Stomach (tissue), 9 donors: ENCODE results near the gene ZBTB44. TPM values are rescaled to one million over a fixed set of nuclear protein-coding genes. Genes with fewer than 3 reads are reported as not detected.

Source experiments
- DNase-seq, 2 donors: peaks; one replicate each; pipeline versions ENCODE4 v3.0.0 to v3.0.0-alpha.2; 2013 to 2019
- H3K27ac ChIP-seq, 5 donors: fragments of 200-600 bp in 4 of 5; sonication (generic) in 4 of 5; one replicate each; pipeline ENCODE4 v1.5.1; 2013 to 2019; ENCODE audit warnings: mild to moderate bottlenecking in 1 of 5, moderate library complexity in 1 of 5
- H3K27me3 ChIP-seq, 3 donors: fragments of 200-600 bp; sonication (generic); one replicate each; pipeline ENCODE4 v1.5.1; 2017 to 2019; ENCODE audit warnings: mixed run types in 1 of 3
- H3K36me3 ChIP-seq, 4 donors: fragments of 200-600 bp; sonication (generic); 1 replicate in 3 of 4; 2 replicates in 1 of 4; pipeline ENCODE4 v1.5.1; 2016 to 2019
- H3K4me1 ChIP-seq, 4 donors: fragments of 200-600 bp; sonication (generic); one replicate each; pipeline ENCODE4 v1.5.1; 2016 to 2019
- H3K4me3 ChIP-seq, 4 donors: fragments of 200-600 bp; sonication (generic) in 3 of 4; one replicate each; pipeline ENCODE4 v1.5.1; 2016 to 2019; ENCODE audit warnings: mild to moderate bottlenecking in 1 of 4
- H3K9me3 ChIP-seq, 4 donors: fragments of 200-600 bp; sonication (generic); one replicate each; pipeline ENCODE4 v1.5.1; 2016 to 2019
- EP300 ChIP-seq: sonication (generic); formaldehyde crosslinking; IDR thresholded peaks from one replicate; pipeline ENCODE4 v1.6.1; 2017; ENCODE audit warnings: antibody characterized with exemption
- POLR2A ChIP-seq, 4 donors: fragments of 450-650 bp; IDR thresholded peaks; one replicate each; pipeline ENCODE4 v1.6.1; 2016; ENCODE audit warnings: antibody characterized with exemption in 4 of 4, control low read depth in 2 of 4, mild to moderate bottlenecking in 1 of 4, moderate library complexity in 1 of 4
- POLR2AphosphoS5 ChIP-seq, 3 donors: sonication (generic); formaldehyde crosslinking; IDR thresholded peaks; one replicate each; pipeline ENCODE4 v1.6.1; 2016; ENCODE audit warnings: antibody characterized with exemption in 3 of 3
- WGBS, 5 donors: extraction: QIAGEN DNeasy Blood & Tissue Kit in 3 of 5; methylation state at CpG; one replicate each; pipeline versions ENCODE4 v1.1.5 to v1.1.7; 2013 to 2018; 5-methylcytosine and 5-hydroxymethylcytosine counted together
- intact Hi-C: fragments of 100-400 bp; cut with DNase I; formaldehyde crosslinking; loops from one replicate; pipeline ENCODE4 v1.15.1; 2023; ENCODE audit warnings: low total_unique reads
- polyA plus RNA-seq, 3 donors: library from polyadenylated mRNA; stranded (reverse); fragments of 200-250 nt; gene quantifications; one replicate each; pipeline ENCODE4 v1.2.3, GENCODE V29; 2013
- total RNA-seq, 5 donors: library from RNA; depleted of rRNA; stranded (reverse); fragments of >200 nt; gene quantifications; one replicate each; pipeline versions ENCODE4 v1.1.0 to v1.2.3, GENCODE V29; 2014 to 2016
- TF ChIP-seq, protein P1 (sequence below), 7 experiments: fragments of 450-650 bp in 4 of 7; fragments of 200-600 bp in 3 of 7; sonication (generic) in 3 of 7; IDR thresholded peaks; one replicate each; pipeline ENCODE4 v1.5.1; 2016 to 2019; ENCODE audit warnings: antibody characterized with exemption in 7 of 7, control low read depth in 2 of 7, mild to moderate bottlenecking in 1 of 7
- donor health status: healthy with polysubstance abuse.
- donor health status: Bipolar disorder and iron deficiency.
- donor health status: healthy.

The ZBTB44 gene
- total and polyA plus RNA-seq, 8 donors = 8.4 to 123 (median 35.9) TPM

DNA sequence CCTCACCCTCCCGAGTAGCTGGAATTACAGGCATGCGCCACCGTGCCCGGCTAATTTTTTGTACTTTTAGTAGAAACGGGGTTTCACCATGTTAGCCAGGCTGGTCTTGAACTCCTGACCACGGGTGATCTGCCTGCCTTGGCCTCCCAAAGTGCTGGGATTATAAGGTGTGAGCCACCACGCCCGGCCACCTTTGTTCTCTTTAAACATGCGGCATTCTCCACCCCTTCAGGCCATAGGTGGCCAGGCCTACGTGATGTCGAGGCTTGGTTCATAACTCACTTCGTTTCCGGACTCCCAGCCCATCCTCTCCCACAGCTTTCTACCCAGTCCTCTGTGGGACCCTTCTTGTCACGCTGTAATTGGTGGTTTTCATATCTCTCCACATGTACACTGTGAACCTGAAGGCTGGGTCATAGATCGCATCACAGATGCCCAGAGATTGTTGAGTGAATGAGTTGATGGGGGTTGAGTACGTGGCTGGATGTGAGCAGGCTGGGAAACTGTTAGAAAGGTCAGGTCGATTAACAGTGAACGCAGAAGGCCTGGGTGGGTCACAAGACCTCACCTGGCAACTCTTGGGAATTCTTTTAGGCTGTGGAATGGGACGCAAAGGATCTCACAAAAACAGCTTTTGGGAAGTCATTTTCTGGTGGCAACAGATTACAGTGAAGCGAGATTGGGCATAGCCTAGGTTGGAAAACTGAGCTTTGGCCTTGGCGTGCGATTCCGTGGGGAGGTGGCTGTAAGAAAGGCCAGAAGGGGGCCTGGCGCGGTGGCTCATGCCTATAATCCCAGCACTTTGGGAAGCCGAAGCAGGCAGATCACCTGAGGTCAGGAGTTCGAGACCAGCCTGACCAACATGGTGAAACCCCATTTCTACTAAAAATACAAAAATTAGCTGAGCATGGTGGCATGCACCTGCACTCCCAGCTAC is 110.7 kb downstream of the ZBTB44 start:
- intact Hi-C loops = loop anchor here (10.0 kb wide), 1 partner anchor 221 kb away; the partner anchor contains the start of gene ADAMTS8
- no peak for DNase-seq
- Histone ChIP-seq H3K9me3 (no peaks in the 10 kb centered on the region), H3K27ac (no peak overlapping the region), H3K36me3 (peaks cover 10 to 80% (median 66%) of the 10 kb centered on the region in 4 donors), H3K4me1 (peaks cover 0 to 4% (median 0%) of the 10 kb centered on the region in 4 donors), H3K4me3 (no peak overlapping the region), H3K27me3 (no peaks in the 10 kb centered on the region)
- 86 to 94% (median 93%) methylated on average over 27 of the region's 27 CpGs for WGBS, 5 donors
- no peak for TF ChIP-seq EP300
- TF ChIP-seq POLR2AphosphoS5 (IDR thresholded peaks at IDR 0.05) = no peak
- TF ChIP-seq, protein P1, sequence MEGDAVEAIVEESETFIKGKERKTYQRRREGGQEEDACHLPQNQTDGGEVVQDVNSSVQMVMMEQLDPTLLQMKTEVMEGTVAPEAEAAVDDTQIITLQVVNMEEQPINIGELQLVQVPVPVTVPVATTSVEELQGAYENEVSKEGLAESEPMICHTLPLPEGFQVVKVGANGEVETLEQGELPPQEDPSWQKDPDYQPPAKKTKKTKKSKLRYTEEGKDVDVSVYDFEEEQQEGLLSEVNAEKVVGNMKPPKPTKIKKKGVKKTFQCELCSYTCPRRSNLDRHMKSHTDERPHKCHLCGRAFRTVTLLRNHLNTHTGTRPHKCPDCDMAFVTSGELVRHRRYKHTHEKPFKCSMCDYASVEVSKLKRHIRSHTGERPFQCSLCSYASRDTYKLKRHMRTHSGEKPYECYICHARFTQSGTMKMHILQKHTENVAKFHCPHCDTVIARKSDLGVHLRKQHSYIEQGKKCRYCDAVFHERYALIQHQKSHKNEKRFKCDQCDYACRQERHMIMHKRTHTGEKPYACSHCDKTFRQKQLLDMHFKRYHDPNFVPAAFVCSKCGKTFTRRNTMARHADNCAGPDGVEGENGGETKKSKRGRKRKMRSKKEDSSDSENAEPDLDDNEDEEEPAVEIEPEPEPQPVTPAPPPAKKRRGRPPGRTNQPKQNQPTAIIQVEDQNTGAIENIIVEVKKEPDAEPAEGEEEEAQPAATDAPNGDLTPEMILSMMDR (IDR thresholded peaks at IDR 0.05) = no peak
- no peak for TF ChIP-seq POLR2A (IDR thresholded peaks at IDR 0.05)

DNA sequence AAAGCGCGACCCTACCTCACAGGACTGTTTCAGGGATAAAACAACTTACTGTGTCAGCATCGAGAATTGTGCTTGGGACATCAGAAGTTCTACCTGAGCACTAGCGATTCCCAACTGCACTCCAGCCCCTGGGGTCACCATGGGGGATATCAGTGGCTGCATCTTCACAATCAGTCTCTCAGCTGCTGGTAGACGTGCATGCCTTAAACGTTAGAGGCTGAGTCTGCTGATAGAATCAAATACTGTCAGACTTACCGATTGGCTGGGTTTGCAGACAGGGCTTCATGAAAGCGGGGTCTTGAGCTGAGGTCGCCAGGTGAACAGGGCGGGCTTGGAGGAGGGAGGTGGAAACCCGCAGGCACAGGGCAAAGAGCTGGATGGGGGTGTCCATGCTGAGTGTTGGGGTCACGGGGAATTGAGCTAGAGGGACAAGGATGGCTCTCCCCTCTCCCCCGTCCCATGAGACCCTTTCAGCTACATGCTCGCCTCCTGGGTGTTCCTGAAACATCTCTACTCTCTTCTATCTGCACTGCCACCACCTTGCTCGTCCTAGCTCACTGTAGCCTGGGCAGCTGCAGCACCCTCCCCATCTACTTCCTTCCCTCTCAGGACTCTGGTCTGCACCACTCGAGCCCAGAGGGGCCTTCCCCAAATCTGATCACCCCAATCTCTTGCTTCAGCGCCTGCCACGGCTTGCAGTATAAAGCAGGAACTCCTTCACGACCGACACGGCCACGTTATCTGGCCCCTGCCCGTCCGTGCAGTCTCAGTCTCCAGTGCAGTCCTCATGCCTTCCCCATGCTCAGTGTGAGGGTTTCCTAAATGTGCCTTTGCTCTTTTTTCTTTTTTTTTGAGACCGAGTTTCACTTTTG is 111.7 kb downstream of the ZBTB44 start:
- Histone ChIP-seq H3K4me1 (peaks cover 0 to under 1% (median 0%) of the 10 kb centered on the region in 4 donors), H3K4me3 (no peak overlapping the region), H3K9me3 (no peaks in the 10 kb centered on the region), H3K27ac (no peak overlapping the region), H3K27me3 (no peaks in the 10 kb centered on the region), H3K36me3 (peaks cover 11 to 80% (median 66%) of the 10 kb centered on the region in 4 donors)
- intact Hi-C loops = loop anchor here (10.0 kb wide), 1 partner anchor 222 kb away; the partner anchor contains the start of gene ADAMTS8
- WGBS, 5 donors = 84 to 90% (median 89%) methylated on average over 25 of the region's 25 CpGs
- TF ChIP-seq POLR2AphosphoS5 (IDR thresholded peaks at IDR 0.05) = no peak
- TF ChIP-seq POLR2A (IDR thresholded peaks at IDR 0.05) = no peak
- TF ChIP-seq, protein P1 (IDR thresholded peaks at IDR 0.05) = no peak
- TF ChIP-seq EP300 = no peak
- DNase-seq = no peak

DNA sequence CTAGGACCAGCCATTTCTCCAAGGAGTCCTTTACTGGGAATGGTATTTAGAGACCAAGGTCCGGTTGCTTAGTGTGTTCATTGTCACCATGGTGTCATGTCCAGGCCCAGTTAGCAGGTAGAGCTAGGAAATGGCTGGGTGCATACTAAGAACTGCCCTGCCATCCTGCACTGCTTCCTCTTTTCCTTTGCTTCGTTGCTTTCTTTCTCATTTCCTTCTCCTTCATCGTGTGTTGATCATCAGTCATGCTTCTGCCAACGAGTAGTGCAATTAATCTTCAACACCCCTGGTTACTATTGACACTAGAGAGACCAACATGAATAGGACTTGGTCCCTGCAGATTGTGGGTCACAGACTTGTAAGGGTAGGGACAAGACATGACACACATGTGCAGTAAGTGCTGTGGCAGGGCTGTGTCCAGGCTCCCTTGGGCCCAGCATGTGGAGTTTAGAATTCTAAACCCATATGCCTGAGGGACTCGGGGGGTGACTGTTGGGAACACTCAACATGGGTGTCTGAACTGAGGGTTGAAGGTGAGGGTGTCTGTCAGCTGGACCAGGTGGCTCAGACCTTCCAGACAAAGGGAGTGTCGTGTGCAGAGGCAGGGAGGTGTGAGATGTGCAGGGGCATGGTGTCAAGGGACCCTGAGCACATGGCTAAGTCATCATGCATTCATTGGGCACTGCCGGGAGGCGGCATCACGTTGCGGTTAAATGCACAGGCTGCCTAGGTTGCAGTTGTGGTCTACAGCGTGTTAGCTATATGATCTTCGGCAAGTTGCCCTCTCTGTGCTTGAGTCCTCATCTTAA is 112.5 kb downstream of the ZBTB44 start:
- Histone ChIP-seq H3K27ac (no peak overlapping the region), H3K4me3 (no peak overlapping the region), H3K36me3 (peaks cover 14 to 81% (median 67%) of the 10 kb centered on the region in 4 donors), H3K4me1 (no peaks in the 10 kb centered on the region), H3K9me3 (no peaks in the 10 kb centered on the region), H3K27me3 (no peaks in the 10 kb centered on the region)
- 68 to 82% (median 80%) methylated on average over 6 to 12 of the region's 12 CpGs for WGBS, 5 donors
- no peak for DNase-seq
- TF ChIP-seq POLR2A (IDR thresholded peaks at IDR 0.05) (no peak), POLR2AphosphoS5 (IDR thresholded peaks at IDR 0.05) (no peak), EP300 (no peak)
- TF ChIP-seq, protein P1 (IDR thresholded peaks at IDR 0.05) = no peak
- intact Hi-C loops = loop anchor here (10.0 kb wide), 1 partner anchor 223 kb away; the partner anchor contains the start of gene ADAMTS8
